Epithelial cell of proximal tubule (primary cell): Measurements from ENCODE around the gene COQ9. TPM values are rescaled to one million over a fixed set of nuclear protein-coding genes. Genes with fewer than 3 reads are reported as not detected.

Experiments
- DNase-seq: peaks from one replicate; pipeline ENCODE4 v3.0.0-alpha.2; 2011; ENCODE audit warnings: low read depth
- H3K4me3 ChIP-seq: 2 replicates; pipeline ENCODE4 v1.5.1; 2011; ENCODE audit warnings: low read depth, mild to moderate bottlenecking, low read length
- CTCF ChIP-seq: conservative IDR thresholded peaks from 2 replicates; pipeline ENCODE4 v1.5.1; 2012; ENCODE audit warnings: low read depth, mild to moderate bottlenecking, low read length
- total RNA-seq: library from RNA; depleted of rRNA; stranded (reverse); fragments of >200 nt; gene quantifications from 2 replicates; pipeline ENCODE4 v1.2.3, GENCODE V29; 2015

Gene COQ9
- total RNA-seq, 1 donor from 2014 or later: 40.0 TPM

- no peak for DNase-seq
- no peak overlapping the region for H3K4me3 ChIP-seq
- no peak for TF ChIP-seq CTCF
Observed at GRCh38 chr16:57464523-57464922, 17.2 kb downstream of the COQ9 start.

- DNase-seq: no peak
Observed at GRCh38 chr16:57468346-57468745, 21.1 kb downstream of the COQ9 start.

GRCh38 chr16:57469046-57469445 lies 21.8 kb downstream of the COQ9 start:
- no peak for DNase-seq
- H3K4me3 ChIP-seq: no peak overlapping the region
- no peak for TF ChIP-seq CTCF

More at GRCh38 chr16:57468346-57468745, 21.1 kb downstream of the COQ9 start:
- TF ChIP-seq CTCF: no peak
- no peak overlapping the region for H3K4me3 ChIP-seq

- TF ChIP-seq CTCF: no peak
- no peak for DNase-seq
- no peak overlapping the region for H3K4me3 ChIP-seq
Observed at GRCh38 chr16:57469917-57470470, 22.7 kb downstream of the COQ9 start.

GRCh38 chr16:57470711-57471110 lies 23.4 kb downstream of the COQ9 start:
- no peak overlapping the region for H3K4me3 ChIP-seq
- TF ChIP-seq CTCF: no peak
- no peak for DNase-seq

- no peak for TF ChIP-seq CTCF
- H3K4me3 ChIP-seq: no peak overlapping the region
- DNase-seq: no peak
Observed at GRCh38 chr16:57471209-57471608, 23.9 kb downstream of the COQ9 start.
